Fibroblast of lung (primary cell): ENCODE measurements around the gene ATP6V0E2.

ENCODE experiments used
- EZH2 ChIP-seq: IDR thresholded peaks from 2 replicates; pipeline ENCODE4 v1.5.1; 2012; ENCODE audit warnings: low read length, control low read depth, mild to moderate bottlenecking; ENCODE audit errors: missing control alignments
- TF ChIP-seq, protein P1 (sequence below), 2 donors: IDR thresholded peaks in 1 of 2; conservative IDR thresholded peaks in 1 of 2; 1 replicate in 1 of 2; 2 replicates in 1 of 2; pipeline ENCODE4 v1.5.1; 2011 to 2012; ENCODE audit warnings: low read length in 2 of 2, control low read depth in 1 of 2, inconsistent platforms in 1 of 2, low read depth in 1 of 2, mild to moderate bottlenecking in 1 of 2

DNA sequence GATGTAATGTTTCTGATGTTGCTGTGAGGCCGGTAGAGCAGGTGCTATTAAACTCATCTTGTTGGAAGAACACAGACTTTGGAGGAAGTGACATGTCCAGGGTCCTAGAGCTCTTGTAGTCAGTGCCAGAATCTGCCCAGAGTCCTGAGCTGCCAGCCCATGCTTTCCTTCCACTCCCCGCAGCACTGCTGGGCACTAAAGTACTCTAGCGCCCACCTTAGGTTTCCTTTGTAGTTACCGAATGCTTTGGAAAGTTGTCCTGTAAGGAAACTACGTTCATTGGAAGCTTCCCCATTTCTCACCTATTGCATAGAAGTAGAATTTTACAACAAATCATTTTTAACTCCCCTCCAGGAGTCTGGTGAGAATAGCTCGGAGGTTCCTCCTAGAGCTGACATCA, 24.6 kb upstream of the ATP6V0E2 start:
- TF ChIP-seq, protein P1, sequence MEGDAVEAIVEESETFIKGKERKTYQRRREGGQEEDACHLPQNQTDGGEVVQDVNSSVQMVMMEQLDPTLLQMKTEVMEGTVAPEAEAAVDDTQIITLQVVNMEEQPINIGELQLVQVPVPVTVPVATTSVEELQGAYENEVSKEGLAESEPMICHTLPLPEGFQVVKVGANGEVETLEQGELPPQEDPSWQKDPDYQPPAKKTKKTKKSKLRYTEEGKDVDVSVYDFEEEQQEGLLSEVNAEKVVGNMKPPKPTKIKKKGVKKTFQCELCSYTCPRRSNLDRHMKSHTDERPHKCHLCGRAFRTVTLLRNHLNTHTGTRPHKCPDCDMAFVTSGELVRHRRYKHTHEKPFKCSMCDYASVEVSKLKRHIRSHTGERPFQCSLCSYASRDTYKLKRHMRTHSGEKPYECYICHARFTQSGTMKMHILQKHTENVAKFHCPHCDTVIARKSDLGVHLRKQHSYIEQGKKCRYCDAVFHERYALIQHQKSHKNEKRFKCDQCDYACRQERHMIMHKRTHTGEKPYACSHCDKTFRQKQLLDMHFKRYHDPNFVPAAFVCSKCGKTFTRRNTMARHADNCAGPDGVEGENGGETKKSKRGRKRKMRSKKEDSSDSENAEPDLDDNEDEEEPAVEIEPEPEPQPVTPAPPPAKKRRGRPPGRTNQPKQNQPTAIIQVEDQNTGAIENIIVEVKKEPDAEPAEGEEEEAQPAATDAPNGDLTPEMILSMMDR (conservative IDR thresholded peaks at IDR 0.05 in 1 of 2, IDR thresholded peaks at IDR 0.05 in 1 of 2; ENCODE audit: low read depth in 1 of 2, low read length in 2 of 2), result no peak
- TF ChIP-seq EZH2, result no peak
